NCI-H82 treated with DMSO at 0.1 percent for 48 hours (cell line): Measurements from ENCODE around the gene MRRF.

ENCODE experiments used
- DNase-seq: peaks from one replicate; lab custom pipeline; 2025; ENCODE audit not compliant: unreplicated experiment; lab: John Stamatoyannopoulos, UW

MRRF gene

DNA sequence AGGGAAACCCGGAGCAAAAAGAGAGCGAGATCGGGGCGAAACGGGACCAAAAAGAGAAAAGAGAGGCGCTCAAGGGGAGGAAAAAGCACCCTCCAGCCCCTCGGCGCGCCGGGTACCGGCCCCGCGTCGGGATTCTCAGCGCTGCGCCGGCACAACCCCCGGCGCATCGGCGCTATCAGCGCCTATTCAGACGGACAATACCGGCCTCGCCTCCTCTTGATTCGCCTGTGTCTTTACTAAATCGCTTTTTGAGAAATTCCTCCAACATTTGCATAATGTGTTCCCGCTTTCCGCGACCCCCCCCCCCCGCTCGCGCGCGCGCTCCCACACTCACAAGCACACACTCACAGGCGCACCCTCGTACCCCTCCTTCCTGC is 36.5 kb upstream of the MRRF start:
- no peak for DNase-seq

DNA sequence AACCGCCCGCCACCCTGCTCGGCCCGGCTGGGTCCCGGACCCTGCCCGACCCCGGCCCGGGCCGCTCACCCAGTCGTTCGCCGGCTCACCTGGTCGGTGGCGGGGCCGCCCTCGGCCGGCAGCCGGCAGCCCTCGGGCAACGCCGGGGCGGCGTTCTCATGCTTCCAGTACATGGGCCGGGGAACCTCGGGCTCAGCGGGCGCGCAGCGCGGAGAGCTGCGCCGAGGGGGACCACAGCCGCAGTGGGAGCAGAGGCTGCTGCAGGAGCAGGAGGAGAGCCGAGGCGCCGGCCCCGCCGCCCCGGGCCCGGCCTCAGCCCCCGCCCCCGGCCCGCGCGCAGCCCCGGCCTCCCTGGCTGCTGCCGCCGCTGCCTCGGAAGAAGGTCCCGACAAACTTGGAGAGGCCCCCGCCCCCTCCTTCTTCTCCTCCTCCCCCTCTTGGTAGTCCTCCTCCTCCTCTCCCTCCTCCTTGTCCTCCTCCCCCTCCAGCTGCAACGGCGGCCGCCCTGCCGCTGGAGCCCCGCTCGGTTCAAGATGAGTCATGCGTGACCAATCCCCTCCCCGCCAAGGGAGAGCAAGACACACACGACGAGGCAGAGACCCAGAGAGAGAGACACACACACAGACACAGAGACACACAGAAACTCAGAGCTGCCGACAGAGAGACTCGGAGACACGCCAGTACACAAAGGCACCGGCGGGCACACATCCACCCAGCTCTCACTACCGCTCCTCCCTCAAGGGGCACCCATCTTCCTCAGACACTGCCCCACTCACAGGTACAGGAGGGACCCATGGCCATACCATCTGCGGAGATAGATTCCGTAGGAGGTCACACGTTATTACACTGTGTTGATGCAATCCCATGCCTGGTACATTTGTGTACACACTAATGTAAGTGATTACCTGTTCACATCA is 35.9 kb upstream of the MRRF start, which contains the start of gene LHX6:
TSS of gene LHX6 (minus strand) at position 390 of the 917 bp plus-strand sequence. CDS start at position 173, 217 bp downstream.
- no peak for DNase-seq

DNA sequence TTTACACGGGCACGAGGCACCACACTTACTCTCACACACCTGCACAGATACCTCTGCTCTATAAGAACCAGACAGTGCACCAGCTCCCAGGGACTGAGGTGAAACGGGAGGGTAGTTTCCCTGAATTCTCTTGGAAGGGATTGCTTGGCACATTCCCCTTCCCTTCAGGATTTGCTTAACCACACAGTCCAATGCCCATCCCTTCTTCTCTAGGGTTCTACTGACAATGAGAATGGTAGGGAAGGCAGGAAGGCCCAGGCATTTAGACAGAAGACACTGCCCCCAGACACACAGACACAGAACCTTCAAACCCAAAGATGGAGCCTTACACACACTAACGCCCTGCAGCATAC is 35.2 kb upstream of the MRRF start:
- DNase-seq: no peak

DNA sequence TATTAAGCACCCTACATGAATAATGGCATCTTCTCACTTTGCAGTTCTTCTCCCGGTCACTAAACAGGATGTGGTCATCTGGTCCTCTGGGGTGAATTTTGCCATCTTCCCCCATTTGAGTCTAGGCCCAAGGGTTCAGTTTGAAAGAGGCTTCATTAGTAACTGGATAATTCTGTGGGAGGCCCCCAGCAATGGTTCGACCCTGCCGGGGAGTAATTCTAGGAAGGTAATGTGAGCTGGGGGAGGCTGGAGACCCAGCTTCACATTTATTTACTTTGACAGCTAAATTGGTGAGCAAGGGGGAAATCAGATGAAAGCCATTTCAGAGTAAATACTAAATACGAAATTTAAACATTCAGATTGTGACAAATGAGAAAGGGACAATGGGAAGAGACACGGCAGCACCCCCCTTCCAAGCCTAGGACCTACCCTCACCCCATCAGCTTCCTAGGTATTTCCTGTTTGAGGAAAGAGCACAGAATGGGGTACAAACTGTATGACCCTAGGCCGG is 31.8 kb upstream of the MRRF start:
- DNase-seq: no peak

DNA sequence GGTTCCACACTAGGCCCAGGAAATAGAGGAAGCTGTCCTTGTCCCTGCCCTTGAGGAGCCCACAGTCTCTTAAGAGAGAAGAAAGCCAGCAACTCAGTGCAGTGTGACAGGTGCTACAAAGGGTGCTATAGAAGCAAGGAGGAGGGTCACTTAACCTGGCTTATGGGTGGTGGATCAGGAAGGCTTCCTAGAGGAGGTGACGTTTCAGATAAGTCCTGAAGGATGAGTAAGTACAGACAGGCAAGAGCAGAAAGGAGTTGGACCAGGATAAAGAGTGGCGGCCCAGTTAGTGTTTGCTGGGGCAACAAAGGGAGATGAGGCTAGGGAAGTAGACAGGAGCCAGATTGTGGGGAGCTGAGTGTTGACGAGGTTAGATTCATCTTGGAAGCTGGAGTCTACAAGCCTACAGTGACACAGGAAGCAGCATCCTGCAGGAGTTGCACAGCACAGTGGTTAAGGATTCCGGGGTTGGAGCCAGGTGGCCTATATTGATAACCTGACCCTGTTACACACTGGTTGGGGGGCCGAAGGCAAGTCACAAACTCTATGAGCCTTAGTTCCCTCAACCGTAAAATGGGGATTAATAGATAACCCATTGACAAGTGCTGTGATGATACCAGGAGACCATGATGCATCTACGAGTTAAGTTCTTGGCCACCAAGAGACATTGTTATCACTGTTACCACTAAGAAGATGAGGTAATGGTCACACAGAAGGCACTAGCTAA is 30.5 kb upstream of the MRRF start:
- DNase-seq: no peak

DNA sequence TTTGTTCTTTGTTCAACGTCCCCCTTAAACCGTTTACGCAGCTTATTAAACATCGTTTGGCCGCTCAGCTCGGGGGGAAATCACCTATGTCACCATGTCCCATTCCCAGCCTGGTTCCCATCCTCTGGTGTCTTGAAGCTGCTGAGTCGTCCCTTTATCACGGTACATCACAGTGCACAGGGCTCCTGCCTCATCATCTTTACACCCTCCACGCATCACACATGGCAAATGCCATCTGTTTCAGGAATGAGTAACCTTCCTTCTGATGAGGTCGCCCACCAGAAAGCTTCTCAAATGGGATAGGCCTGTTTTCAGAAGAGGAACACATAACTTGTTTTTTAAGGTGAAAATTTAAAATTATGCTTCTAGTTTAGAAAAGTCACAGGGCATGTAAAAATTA is 28.0 kb upstream of the MRRF start:
- no peak for DNase-seq

DNA sequence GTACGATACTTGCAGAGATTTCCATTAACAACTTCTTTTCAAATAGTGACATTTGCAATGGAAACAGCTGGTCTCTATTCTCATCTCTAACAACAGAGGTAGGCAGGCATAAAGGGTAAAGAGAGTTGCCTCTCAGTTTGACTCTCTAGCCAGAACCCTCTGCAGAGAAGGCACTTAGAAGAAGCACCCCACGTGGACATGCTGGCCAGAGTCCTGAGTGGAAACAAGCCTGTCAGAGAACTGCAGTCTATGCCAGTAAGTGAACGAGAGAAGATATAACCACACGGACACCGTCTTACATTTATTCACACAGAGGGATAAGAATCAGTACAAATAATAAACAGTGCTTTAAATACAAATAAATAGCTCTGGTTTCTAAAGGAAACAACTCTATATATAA is 25.0 kb upstream of the MRRF start:
- no peak for DNase-seq

DNA sequence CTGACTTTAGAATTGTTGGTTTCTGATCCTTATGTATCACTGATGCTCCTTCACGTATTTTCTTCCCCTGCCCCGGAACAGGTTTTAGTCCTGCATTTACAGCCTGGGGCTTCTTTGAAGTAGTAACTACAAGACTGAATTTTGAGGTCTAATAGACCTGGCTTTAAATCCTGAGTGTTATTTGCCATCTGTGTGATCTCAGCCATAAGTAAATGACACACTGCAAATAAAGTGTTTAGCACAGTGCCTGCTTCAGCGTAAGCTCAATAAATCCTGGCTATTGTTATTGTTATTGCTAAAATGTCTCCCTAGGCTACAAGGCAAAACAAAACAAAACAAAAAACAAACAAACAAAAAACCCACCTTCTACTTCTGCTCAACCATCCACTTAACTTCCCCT is 20.3 kb upstream of the MRRF start:
- no peak for DNase-seq

DNA sequence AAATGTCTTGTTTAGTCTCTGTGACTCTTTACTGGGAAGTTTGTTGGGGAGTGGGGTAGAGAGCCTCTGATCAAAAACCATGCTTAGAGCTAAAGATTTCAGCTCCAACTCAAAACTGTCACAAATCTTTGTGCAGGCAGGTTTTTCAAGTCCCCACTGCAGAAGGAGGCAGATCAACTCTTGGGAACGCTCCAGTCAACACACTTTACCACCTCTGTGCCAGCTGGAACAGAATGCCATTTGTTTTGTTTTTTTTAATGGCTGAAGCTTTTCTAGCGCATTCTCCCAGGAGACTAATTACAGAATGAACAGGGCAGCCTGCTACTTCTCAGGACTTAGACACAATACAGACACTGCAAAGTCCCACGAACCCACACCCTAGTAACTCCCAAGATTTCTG is 18.0 kb upstream of the MRRF start:
- DNase-seq: no peak

DNA sequence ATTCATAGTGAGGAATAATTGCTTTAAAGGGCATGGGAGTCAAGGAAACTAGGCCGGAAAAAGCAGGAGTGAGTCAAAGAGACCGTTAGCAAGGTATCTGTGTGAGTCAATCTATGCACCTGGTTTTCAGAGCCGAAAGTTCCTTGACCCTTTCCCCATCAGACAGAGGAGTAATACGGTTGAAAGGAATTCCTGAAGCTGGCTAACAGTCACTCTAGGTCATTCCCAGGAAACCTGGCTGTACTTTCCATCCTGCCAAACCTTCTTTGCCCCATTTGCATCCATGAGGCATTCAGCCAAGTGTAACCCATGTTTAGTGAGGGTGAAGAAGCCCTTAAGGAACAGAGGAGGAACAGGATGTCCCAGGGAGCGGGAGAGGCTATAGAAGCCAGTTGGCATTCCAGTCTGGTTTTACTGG is 16.2 kb upstream of the MRRF start:
- no peak for DNase-seq

DNA sequence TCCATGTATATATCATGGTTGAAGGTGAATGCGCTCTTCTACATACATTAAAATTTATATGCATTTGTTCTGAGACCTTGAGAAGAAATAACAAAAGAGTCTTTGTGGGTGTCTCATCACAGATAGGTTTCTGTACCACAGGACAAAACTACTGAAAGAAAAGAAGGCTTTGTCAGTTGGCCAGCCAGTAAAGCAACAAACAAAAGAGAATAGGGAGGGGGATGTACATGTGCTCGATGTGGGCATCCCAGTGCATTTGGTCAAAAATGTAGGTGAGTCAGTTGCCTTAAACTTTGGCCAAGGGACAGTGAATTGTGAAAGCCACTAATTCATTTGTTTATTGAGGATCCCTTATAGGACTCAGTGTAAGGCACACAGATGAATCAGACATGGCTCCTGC is 13.3 kb upstream of the MRRF start:
- no peak for DNase-seq

DNA sequence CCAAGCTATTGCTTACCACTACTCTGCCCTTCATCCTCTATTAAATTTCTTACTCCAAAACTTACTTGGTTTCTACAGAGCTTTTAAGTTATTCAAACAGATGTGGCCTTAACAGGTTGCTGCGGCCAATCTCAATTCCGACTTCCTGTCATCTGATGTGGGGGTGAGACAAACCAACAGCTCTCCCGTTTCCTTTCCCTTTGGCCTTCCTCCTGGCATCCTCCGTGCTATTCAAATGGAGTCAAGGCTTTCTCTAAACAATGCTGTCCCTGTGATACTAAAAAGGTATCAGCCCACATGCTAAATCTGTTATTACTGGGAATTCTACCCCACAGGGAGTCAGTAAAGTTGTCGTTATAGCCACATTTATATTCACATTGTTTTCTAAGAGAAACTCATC is 11.9 kb upstream of the MRRF start:
- no peak for DNase-seq

DNA sequence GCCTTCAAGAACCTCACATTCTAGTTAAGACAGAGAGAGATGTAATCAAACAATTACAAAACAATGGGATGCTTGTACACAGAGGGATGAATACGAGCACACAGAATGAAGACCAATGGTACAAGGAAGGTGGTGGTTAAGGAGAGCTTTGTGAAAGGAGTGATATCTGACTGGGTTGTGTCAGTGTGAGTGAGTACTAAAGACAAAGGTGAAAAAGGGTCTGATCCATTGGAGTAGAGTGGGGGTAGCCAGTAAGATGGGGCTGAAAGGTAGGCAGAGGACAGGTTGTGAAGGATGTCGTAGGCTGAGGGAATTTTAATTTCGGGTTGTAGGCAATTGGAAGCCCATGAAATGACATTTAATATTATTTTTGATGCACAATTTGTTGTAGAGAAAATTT is 9.9 kb upstream of the MRRF start:
- no peak for DNase-seq

DNA sequence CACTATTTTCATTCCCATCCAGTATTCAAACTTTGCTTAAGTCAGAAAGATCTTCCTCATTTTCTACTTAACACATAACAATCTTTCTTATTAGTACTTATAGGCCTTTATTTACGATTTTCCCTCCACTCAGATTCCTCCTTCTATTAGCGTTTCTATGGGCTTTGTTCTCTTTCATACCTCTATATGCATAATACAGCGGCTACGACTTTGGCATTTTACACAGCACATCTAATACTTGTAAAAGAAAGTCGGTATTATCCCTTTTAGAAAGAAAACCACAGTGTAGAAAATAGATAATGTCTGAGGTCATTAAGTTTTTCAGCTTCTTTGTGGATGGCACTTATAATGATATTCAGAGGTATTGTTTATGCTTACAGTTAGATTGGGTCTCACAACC is 8.5 kb upstream of the MRRF start:
- DNase-seq: no peak

DNA sequence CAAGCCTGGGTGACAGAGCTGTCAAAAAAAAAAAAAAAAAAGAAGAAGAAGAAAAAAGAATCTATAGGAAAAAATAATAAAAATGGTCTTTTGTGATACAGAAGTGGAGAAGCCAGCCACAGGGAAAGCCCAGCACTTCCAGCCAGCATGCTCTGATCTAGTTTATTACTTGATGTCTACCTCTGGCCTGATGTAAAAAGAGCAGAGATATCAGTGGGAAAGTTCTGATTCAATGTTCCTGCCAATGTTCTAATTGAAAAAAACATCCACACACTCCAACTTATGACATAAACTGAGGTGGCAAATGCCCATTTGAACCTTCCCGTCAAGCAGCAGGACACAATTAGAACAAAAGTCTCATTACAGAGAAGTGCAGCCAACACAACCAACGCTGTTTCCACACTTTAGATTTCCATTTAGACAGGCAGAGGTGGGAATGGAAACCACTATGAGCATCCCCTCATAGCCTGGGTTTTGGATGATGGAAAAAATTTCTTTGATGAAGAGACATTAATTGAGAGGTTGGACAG is 5.7 kb upstream of the MRRF start:
- DNase-seq: no peak

DNA sequence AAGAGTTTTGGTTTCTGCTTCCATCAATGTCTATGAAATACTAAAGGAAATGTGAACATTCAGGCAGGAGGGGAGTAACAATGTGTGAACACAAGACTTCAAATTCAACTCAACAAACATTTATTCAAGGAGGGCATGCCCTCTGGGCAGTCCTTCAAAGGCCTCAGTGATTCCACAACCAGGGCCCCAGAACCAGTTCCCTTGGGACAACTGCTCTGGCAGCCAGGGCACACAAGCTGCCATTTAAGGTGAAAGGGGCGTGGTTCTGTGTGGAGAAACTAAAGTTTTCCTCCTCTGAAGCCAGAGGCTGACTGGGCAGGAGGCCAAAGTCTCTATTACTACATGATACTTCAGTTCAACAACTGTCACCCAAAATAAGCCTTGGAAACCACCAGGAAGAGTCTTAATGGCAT is 3.2 kb upstream of the MRRF start:
- no peak for DNase-seq

DNA sequence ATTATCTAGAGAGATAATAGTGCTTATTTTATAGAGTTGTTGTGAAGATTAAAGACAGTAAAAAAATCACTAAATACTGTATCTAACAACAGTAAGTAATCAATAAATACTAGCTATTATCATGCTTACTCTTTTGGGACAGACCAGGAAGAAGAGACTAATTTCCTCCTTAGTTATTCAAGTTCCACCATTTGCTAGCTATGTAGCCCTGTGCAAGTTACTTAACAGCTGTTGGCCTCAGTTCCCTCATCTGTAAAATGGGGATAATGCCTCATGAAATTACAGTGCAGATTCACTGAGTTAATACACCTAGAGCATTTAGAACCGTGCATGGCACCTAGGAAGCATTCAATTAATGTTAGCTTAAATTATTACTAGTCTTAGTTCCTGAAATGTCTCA is 2.6 kb upstream of the MRRF start:
- no peak for DNase-seq

DNA sequence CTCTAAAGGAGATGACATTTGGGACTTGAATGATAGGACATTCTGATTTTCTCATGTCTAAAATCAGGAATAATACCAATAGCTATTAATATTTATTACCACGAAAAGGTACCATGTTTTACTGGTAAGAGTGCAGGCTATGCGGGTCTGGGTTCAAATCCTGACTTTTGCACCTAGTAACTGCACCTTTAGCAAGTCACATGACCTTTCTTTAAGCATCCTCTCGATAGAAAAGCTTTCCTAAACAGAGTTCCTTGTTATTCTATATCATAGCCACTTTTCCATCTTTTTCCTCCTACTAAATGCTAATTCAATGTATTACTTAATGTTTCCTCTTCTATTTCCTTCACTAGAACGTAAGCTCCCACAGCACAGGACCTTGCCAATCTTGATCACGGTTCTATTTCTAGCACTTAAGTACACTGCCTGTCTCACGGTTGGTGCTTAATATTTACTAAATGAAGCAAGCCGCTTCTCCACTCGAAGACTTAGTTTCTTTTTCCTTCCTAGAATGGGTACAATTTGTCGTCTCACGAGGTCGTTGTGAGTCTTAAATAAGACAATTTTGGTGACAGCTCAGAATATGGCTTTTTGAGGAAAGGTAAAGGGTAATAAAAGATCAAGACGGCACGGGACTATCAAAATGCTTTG is 858 bp upstream of the MRRF start:
- DNase-seq: no peak

DNA sequence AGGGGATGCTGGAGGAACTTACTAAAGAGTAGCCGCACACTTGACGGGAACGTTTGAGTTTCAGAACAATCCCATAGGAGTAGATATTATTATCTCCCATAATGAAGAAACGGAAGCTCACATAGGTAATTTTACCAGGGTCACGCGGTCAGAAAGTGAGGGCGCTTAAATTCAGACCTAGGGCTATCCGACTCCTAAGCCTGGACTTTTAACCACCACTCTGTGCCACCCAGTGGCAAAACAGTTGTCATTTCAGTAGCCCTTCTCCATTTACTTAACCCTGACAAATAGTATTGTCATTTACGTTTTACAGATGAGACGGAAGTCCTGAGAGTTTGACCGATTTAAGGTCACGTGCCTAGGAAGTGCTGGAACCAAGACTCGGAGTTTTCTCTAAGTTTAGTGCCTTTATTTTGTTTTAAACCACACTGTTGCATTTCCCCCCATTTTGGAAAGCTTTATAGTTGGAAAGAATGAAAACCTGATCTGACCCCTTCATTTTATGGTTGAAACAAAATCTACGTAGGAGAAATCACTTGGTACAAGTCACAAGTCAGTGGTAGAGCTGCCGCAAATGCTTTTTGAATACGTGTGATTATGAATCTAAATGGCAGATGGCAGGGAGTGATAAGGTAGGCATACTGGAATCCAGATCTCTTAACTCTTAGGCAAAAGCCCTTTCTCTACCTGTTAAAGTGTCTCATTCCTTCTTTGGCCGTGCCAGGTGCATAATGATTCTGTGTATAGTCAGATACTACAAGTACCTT is 650 bp downstream of the MRRF start:
- no peak for DNase-seq

DNA sequence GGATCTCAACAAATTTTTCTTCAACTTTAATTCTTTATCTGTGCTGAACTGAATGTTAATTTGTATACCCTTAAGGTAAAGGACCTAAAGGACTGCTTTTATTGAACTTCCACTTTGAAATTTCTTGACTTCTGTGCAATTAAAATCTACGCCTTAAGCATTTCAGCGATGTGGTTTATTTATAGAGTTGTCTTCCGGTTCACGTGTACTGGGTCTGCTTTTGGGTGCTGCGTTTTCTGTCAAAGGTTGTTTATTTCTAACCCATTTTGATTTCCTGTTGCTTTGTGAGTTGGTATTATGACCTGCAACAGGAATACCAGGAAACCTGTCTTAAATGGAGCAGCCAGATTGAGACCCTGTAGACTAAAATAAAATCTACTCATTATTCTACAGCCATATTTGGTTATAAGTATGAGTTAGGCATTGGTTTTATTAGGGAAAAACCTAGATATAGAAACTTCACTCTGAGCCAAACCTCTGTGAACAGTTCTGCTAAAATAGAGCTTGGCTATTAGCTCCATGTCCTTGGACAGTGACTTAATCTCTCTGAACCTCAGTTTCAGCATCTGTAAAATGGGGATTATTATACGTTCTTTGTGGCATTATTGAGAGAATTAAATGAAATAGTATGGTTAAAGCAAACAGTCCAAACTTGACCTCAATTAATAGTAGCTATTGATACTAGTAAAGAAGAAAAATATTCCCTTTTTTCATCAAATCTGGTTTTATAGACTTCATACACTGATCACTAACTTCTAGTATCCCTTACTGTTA is 3.5 kb downstream of the MRRF start:
- no peak for DNase-seq
